Hair follicular keratinocyte (primary cell): ENCODE data around the gene ZNF714. TPM values are rescaled to one million over a fixed set of nuclear protein-coding genes. Genes with fewer than 3 reads are reported as not detected.

ENCODE experiments used
- total RNA-seq: library from RNA; depleted of rRNA; stranded (reverse); fragments of >200 nt; gene quantifications from 2 replicates; pipeline ENCODE4 v1.2.3, GENCODE V29; 2015

Gene ZNF714
- 2.4 and 3.9 TPM in 2 replicates for total RNA-seq

GRCh38 chr19:21082011-21082975 lies at the start of gene ZNF714:
Gene ZNF714 (plus strand): TSS chr19:21082203. CDS start chr19:21098269, 16,066 bp downstream.

GRCh38 chr19:21141787-21142464 lies 59.9 kb downstream of the ZNF714 start, which contains the start of gene ZNF431:
Gene ZNF431 (plus strand): TSS chr19:21142040. CDS start chr19:21142184, 144 bp downstream.

Other genes starting within 250 kb of the ZNF714 start
- gene ZNF85, start 159.0 kb upstream of the ZNF714 start, total RNA-seq = 1.4 and 5.2 TPM in 2 replicates
- gene ZNF430, start 61.5 kb upstream of the ZNF714 start, total RNA-seq = 3.0 and 5.6 TPM in 2 replicates
- 2.0 and 2.6 TPM in 2 replicates for gene ZNF431, start 59.8 kb downstream of the ZNF714 start, total RNA-seq
- gene ZNF708, start 247.2 kb downstream of the ZNF714 start, total RNA-seq = 0.95 and 2.0 TPM in 2 replicates